GM19372 (cell line): Measurements from ENCODE around the gene PLCXD3.

Source experiments
- ATAC-seq: cut with Tn5 transposase; IDR thresholded peaks from one replicate; pipeline ENCODE4 v1.9.1; 2021; ENCODE audit warnings: mild to moderate bottlenecking, low read depth, moderate library complexity; ENCODE audit not compliant: unreplicated experiment

Gene PLCXD3

GRCh38 chr5:41291323-41291722 lies 219.1 kb downstream of the PLCXD3 start:
- ATAC-seq: no peak

- no peak for ATAC-seq
These were observed 219.6 kb downstream of the PLCXD3 start for GRCh38 chr5:41290810-41291209.

GRCh38 chr5:41289970-41290464 lies 220.4 kb downstream of the PLCXD3 start:
- no peak for ATAC-seq

GRCh38 chr5:41286696-41287095 lies 223.7 kb downstream of the PLCXD3 start:
- ATAC-seq: no peak

GRCh38 chr5:41286165-41286564 lies 224.2 kb downstream of the PLCXD3 start:
- no peak for ATAC-seq

GRCh38 chr5:41284938-41285337 lies 225.5 kb downstream of the PLCXD3 start:
- no peak for ATAC-seq

GRCh38 chr5:41281215-41281810 lies 229.1 kb downstream of the PLCXD3 start:
- no peak for ATAC-seq

- no peak for ATAC-seq
These were observed 231.4 kb downstream of the PLCXD3 start for GRCh38 chr5:41279040-41279439.

- ATAC-seq: no peak
These were observed 232.7 kb downstream of the PLCXD3 start for GRCh38 chr5:41277476-41278245.

- no peak for ATAC-seq
These were observed 234.4 kb downstream of the PLCXD3 start for GRCh38 chr5:41275813-41276512.

- ATAC-seq: peak; percentile 87
These were observed 239.8 kb downstream of the PLCXD3 start for GRCh38 chr5:41270423-41271251.

- ATAC-seq: no peak
These were observed 241.5 kb downstream of the PLCXD3 start for GRCh38 chr5:41268894-41269293.

- no peak for ATAC-seq
These were observed 244.0 kb downstream of the PLCXD3 start for GRCh38 chr5:41266377-41266776.

- no peak for ATAC-seq
These were observed 246.4 kb downstream of the PLCXD3 start for GRCh38 chr5:41264019-41264418.

GRCh38 chr5:41263335-41263734 lies 247.1 kb downstream of the PLCXD3 start:
- no peak for ATAC-seq
